GM19372 (cell line): ENCODE results near the gene AGAP4.
"Not testable (repeated sequence)": the region's sequence is repeated elsewhere in the genome, so short reads cannot be mapped to it uniquely, and the experiment has no call there.

Experiments
- ATAC-seq: cut with Tn5 transposase; IDR thresholded peaks from one replicate; pipeline ENCODE4 v1.9.1; 2021; ENCODE audit warnings: mild to moderate bottlenecking, low read depth, moderate library complexity; ENCODE audit not compliant: unreplicated experiment

The AGAP4 gene

DNA sequence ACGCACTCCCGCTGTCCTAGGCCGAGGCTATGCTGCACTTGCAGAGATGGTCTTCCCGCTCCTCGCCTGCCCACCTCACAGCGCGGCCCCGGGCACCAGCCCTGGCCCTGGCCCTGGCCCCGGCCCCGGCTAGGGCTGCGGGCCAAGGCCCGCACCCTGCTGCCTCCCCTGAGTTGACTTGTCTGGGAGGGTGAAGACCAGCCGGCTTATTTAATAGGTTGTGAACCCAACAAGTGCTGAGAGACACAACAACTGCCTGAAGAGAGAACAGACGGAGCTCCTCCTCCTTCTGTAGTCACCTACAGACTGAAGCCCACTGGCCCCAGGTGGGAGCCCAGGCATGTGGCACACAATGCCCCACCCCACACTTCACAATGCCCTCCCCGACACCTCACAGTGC is at the start of gene AGAP4:
TSS of gene AGAP4 (minus strand) at position 101 of the 400 bp plus-strand sequence. CDS start 153 bp downstream, outside the sequence.
- ATAC-seq = not testable (repeated sequence)

GRCh38 chr10:45890721-45891120 is 43.4 kb upstream of the AGAP4 start:
- ATAC-seq = not testable (repeated sequence)

GRCh38 chr10:45889539-45890230 is 42.4 kb upstream of the AGAP4 start:
- not testable (repeated sequence) for ATAC-seq

- not testable (repeated sequence) for ATAC-seq
These were observed 35.6 kb upstream of the AGAP4 start for GRCh38 chr10:45882880-45883279.

- ATAC-seq = not testable (repeated sequence)
These were observed 18.1 kb upstream of the AGAP4 start for GRCh38 chr10:45865404-45865803.

- ATAC-seq = not testable (repeated sequence)
These were observed 17.0 kb upstream of the AGAP4 start for GRCh38 chr10:45864264-45864663.

DNA sequence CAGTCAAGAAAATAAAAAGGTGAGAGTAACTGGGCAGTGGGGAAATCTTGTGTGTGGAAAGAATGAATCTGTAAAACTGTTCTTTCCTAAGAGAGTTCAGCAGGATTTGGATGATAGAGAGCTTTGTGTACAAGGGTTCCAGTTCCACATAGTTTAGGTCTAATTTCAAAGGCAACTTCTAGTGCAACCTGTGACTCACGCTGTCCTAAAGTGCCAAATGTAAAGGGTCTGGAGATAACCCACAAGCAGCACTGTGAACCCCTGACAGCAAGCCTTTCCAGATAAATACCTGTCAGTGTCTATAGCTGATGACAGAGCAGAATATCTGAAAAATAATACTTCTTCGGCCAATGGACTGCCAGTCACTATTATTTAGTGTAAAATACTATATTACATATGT is 16.3 kb upstream of the AGAP4 start:
- not testable (repeated sequence) for ATAC-seq

DNA sequence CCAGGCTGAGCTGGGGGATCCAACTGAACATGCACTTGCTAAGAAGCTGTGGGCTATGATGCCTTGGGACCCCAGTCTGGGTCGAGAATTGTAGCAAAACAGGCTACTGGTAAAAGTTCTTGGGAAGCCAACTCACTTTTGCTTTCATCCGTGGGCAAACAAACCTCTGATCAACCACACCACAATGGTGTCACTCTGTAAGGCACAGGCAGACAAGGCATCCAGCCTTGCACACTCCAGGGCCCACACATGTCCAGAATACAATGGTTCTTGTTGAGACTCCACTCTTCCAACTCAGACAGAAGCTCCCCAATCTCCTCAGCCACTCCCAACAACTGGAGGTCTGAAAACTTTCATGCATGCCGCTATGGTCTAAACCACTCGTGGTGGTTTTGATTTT is 10.6 kb upstream of the AGAP4 start:
- ATAC-seq = not testable (repeated sequence)

GRCh38 chr10:45848467-45848866 is 1.2 kb upstream of the AGAP4 start:
- not testable (repeated sequence) for ATAC-seq

DNA sequence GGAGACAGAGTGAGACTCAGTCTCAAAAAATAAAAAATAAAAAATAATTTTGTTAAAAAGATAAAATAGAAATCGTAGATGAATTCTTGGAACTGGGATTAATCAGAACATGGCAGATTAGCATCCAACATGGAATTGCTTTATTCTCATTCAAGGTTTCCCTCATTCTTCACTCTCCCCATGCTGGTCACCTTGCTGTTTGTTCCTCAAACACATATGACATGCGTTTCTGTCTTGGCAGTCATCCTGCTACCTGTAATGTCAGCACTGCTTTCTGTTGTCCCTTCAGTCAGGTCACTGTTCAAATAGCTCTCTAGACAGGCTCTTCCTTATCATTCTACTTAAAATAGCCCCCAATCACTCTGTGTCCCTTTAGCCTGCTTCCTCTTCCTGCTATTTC is 24.4 kb downstream of the AGAP4 start:
- not testable (repeated sequence) for ATAC-seq

GRCh38 chr10:45820107-45820830 is 27.0 kb downstream of the AGAP4 start:
- ATAC-seq = not testable (repeated sequence)

GRCh38 chr10:45819552-45819951 is 27.7 kb downstream of the AGAP4 start:
- no peak for ATAC-seq

DNA sequence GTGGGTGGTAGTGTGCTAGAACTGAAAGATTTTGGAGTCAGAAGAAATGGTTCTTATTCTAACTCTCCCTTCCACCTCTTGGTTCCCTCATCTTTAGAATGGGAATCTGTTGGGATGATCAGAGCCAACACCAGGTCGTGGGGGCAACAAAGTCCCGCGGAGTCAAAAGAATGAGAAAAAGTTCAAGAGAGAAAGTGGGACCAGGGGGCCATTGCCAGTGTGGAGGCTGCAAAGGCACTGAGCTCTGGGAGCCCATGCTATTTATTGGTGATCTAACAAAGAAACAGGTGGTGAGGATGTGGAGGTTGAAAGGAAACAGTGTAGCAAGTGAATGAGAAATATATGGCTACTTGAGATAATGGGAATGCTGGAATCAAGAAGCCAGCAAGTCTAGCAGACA is 29.4 kb downstream of the AGAP4 start:
- no peak for ATAC-seq

DNA sequence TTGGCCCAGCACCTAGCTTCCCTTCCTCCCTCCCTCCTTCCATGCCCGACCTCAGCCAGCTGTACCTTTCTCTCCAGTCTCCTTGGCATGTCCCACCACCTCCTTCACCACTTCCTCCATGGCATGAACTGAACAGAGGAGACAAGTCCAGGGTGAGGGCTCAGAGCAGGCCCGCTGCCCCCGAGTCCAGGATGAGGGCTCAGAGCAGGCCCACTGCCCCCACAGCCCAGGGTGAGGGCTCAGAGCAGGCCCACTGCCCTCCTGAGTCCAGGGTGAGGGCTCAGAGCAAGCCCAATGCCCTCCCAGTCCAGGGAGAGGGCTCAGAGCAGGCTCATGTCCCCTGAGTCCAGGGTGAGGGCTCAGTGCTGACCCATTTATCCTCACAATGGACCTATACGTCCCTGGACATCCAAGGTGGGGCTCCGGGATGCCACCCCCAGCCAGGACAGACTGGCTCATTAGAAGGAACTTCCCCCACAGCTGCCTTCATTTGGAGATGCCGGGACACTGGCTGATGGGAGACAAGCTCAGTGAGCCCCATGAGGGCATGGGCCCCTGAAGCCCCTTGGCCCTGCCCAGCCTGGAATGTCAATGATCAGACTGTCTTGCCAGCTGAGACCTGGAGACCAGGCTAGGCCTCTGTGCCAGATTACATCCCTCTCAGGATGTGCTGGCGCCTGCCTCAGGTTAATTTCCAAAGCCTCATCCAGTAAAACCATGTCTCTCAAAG is 30.0 kb downstream of the AGAP4 start:
- ATAC-seq = no peak

- not testable (repeated sequence) for ATAC-seq
These were observed 33.2 kb downstream of the AGAP4 start for GRCh38 chr10:45814146-45814545.

- not testable (repeated sequence) for ATAC-seq
These were observed 34.3 kb downstream of the AGAP4 start for GRCh38 chr10:45812959-45813358.

DNA sequence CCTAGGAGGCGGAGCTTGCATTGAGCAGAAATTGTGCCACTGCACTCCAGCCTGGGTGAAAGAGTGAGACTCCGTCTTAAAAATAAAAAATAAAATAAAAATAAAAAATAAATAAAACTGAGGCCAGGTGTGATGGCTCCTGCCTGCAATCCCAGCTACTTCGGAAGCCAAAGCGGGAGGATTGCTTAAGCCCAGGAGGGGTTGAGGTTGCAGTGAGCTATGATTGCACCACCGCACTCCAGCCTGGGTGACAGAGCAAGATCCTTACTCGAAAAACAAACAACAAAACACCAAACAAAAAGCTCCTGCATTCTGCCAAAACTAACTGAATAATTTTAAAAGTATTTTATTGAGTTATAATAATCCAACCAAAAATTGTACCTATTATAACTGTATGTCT is 36.2 kb downstream of the AGAP4 start:
- no peak for ATAC-seq

DNA sequence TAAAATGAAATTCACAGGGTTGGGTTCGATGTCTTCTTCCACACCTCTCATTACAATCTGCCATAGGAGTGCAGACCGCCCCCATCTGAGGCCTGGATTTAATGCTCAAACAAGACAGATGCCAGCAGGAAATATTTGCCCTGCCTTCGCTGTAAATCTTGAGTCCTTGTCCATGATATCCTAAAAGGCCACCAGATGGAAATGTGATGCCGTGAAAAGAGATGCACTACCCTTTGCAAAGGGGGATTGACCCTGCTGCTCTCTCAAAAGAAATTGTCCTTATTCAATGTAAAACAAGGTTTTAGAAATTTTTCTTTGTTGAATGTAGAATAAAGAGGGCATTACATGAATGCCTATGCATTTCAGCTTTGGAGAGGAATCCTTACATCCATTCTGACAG is 37.5 kb downstream of the AGAP4 start:
- ATAC-seq = no peak

DNA sequence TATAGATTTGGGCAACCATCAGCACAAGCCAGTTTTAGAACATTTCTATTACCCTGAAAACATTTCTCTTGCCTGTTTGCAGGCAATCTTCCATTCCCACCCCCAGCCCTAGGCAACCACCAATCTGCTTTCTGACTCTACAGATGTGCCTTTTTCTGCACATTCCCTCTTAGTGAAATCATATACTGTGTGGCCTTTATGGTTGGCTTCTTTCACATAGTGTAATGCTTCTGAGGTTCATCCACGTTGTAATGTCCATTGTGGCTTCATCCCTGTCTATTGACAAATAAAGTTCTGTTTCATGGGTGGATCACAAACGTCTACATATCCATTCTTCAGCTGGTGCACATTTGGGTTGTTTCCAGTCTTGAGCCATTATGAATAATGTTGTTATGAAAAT is 42.3 kb downstream of the AGAP4 start:
- not testable (repeated sequence) for ATAC-seq

DNA sequence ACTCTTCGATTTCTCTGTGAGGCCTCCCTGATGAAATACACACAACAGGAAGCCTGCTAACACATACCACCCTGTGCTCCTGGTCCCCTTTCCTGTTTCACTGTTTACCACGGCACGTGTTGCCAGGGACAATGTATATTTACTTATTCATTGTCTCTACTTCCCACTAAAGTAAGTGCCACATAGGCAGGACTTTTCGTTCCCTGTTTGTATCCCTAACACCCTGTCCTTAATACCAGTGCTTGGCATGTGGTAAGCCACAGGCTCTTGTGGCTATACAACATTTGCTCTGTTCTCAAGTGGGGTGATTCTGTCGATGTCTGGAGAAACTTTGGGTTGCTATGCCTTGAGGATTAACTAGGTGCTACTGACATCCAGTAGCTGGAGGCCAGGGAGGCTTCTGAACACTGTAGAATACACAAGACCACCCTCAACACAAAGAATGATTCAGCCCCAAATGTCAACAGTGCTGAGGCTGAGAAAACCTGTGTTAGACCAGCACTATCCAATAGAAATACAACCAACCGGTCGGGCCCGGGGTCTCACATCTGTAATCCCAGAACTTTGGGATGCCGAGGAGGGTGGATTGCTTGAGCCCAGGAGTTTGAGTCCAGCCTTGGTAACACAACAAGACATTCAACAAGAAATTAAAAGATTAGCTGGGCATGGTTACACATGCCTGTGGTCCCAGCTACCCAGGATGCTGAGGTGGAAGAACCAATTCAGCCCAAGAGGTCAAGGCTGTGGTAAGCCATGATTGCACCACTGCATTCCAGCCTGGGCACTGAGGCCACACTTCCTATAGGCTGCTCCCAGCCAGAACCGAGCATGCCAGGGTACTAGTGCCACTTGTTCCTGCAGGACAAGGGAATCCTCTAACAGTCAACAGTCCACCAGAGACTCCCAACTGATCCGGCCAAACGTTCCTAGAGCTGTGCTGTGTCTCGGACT is 44.0 kb downstream of the AGAP4 start:
- not testable (repeated sequence) for ATAC-seq
